T-helper 1 cell treated with Interleukin-12 subunit alpha and Interleukin-12 subunit beta and Interleukin-4 antibody, amounts not matched to agents 30 μg/mL and 1 μg/mL, for 36 hours (primary cell): ENCODE data around the gene AUP1.

ENCODE experiments used
- H3K27ac Mint-ChIP-seq: one replicate; pipeline ENCODE4 v1.8.0; 2021; ENCODE audit warnings: mild to moderate bottlenecking, mixed read lengths
- H3K27me3 Mint-ChIP-seq: one replicate; pipeline ENCODE4 v1.8.0; 2021; ENCODE audit warnings: low read depth, mixed read lengths
- H3K36me3 Mint-ChIP-seq: one replicate; pipeline ENCODE4 v1.8.0; 2021; ENCODE audit warnings: low read depth, mixed read lengths
- H3K4me1 Mint-ChIP-seq: one replicate; pipeline ENCODE4 v1.8.0; 2021; ENCODE audit warnings: low read depth, mixed read lengths
- H3K4me3 Mint-ChIP-seq: one replicate; pipeline ENCODE4 v1.8.0; 2021; ENCODE audit warnings: mild to moderate bottlenecking, moderate library complexity, mixed read lengths
- H3K9me3 Mint-ChIP-seq: one replicate; pipeline ENCODE4 v1.8.0; 2021; ENCODE audit warnings: mixed read lengths

The AUP1 gene

GRCh38 chr2:74503506-74504475 is 25.7 kb downstream of the AUP1 start:
- H3K4me3 Mint-ChIP-seq, result peak overlapping the region; percentile 80
- H3K27me3 Mint-ChIP-seq, result peaks cover 51% of the 10 kb centered on the region
- peaks cover 33% of the 10 kb centered on the region for H3K36me3 Mint-ChIP-seq
- H3K27ac Mint-ChIP-seq, result peak overlapping the region; percentile 50
- H3K4me1 Mint-ChIP-seq, result peaks cover 49% of the 10 kb centered on the region
- no peaks in the 10 kb centered on the region for H3K9me3 Mint-ChIP-seq

GRCh38 chr2:74502720-74503505 is 26.6 kb downstream of the AUP1 start:
- Mint-ChIP-seq H3K9me3 (no peaks in the 10 kb centered on the region), H3K4me1 (peaks cover 46% of the 10 kb centered on the region), H3K27ac (peak overlapping the region; percentile 31), H3K4me3 (peak overlapping the region; percentile 80), H3K27me3 (peaks cover 60% of the 10 kb centered on the region), H3K36me3 (peaks cover 31% of the 10 kb centered on the region)

- Mint-ChIP-seq H3K9me3 (no peaks in the 10 kb centered on the region), H3K4me1 (peaks cover 41% of the 10 kb centered on the region), H3K27me3 (peaks cover 62% of the 10 kb centered on the region), H3K27ac (peak overlapping the region; percentile 31), H3K36me3 (peaks cover 27% of the 10 kb centered on the region), H3K4me3 (peak overlapping the region; percentile 80)
Observed at GRCh38 chr2:74502147-74502719, 27.3 kb downstream of the AUP1 start.

- peaks cover 62% of the 10 kb centered on the region for H3K27me3 Mint-ChIP-seq
- peaks cover 36% of the 10 kb centered on the region for H3K4me1 Mint-ChIP-seq
- no peak overlapping the region for H3K27ac Mint-ChIP-seq
- peak overlapping the region; percentile 48 for H3K4me3 Mint-ChIP-seq
- H3K36me3 Mint-ChIP-seq, result peaks cover 23% of the 10 kb centered on the region
- no peaks in the 10 kb centered on the region for H3K9me3 Mint-ChIP-seq
Observed at GRCh38 chr2:74501335-74502071, 28.0 kb downstream of the AUP1 start.

- peaks cover 31% of the 10 kb centered on the region for H3K4me1 Mint-ChIP-seq
- H3K4me3 Mint-ChIP-seq, result no peak overlapping the region
- H3K27ac Mint-ChIP-seq, result no peak overlapping the region
- no peaks in the 10 kb centered on the region for H3K9me3 Mint-ChIP-seq
- peaks cover 24% of the 10 kb centered on the region for H3K36me3 Mint-ChIP-seq
- peaks cover 62% of the 10 kb centered on the region for H3K27me3 Mint-ChIP-seq
Observed at GRCh38 chr2:74500578-74500946, 28.9 kb downstream of the AUP1 start.

GRCh38 chr2:74499940-74500577 is 29.4 kb downstream of the AUP1 start:
- Mint-ChIP-seq H3K27ac (no peak overlapping the region), H3K27me3 (peaks cover 62% of the 10 kb centered on the region)

GRCh38 chr2:74499267-74499939 is 30.1 kb downstream of the AUP1 start, which contains the start of gene LBX2:
TSS of gene LBX2 (minus strand) at chr2:74499603. CDS start at chr2:74499537, 66 bp downstream.
- H3K9me3 Mint-ChIP-seq, result no peaks in the 10 kb centered on the region
- peaks cover 19% of the 10 kb centered on the region for H3K4me1 Mint-ChIP-seq
- peaks cover 59% of the 10 kb centered on the region for H3K27me3 Mint-ChIP-seq
- peaks cover 15% of the 10 kb centered on the region for H3K36me3 Mint-ChIP-seq
- H3K4me3 Mint-ChIP-seq, result peak within 1 kb of the TSS; percentile 87
- peak within 1 kb of the TSS; percentile 80 for H3K27ac Mint-ChIP-seq

More at GRCh38 chr2:74499940-74500577, 29.4 kb downstream of the AUP1 start:
- peak overlapping the region; percentile 25 for H3K4me3 Mint-ChIP-seq
- H3K9me3 Mint-ChIP-seq, result no peaks in the 10 kb centered on the region
- peaks cover 26% of the 10 kb centered on the region for H3K4me1 Mint-ChIP-seq
- peaks cover 20% of the 10 kb centered on the region for H3K36me3 Mint-ChIP-seq

- H3K36me3 Mint-ChIP-seq, result peaks cover 20% of the 10 kb centered on the region
- H3K4me3 Mint-ChIP-seq, result peak overlapping the region; percentile 87
- H3K4me1 Mint-ChIP-seq, result peaks cover 19% of the 10 kb centered on the region
- H3K9me3 Mint-ChIP-seq, result no peaks in the 10 kb centered on the region
- peak overlapping the region; percentile 80 for H3K27ac Mint-ChIP-seq
- H3K27me3 Mint-ChIP-seq, result peaks cover 58% of the 10 kb centered on the region
Observed at GRCh38 chr2:74498500-74499266, 30.8 kb downstream of the AUP1 start.

- Mint-ChIP-seq H3K27me3 (peaks cover 52% of the 10 kb centered on the region), H3K27ac (peak overlapping the region; percentile 79), H3K9me3 (no peaks in the 10 kb centered on the region), H3K4me1 (peaks cover 19% of the 10 kb centered on the region), H3K36me3 (peaks cover 27% of the 10 kb centered on the region), H3K4me3 (peak overlapping the region; percentile 87)
Observed at GRCh38 chr2:74497777-74498499, 31.6 kb downstream of the AUP1 start.

GRCh38 chr2:74496997-74497776 is 32.3 kb downstream of the AUP1 start:
- Mint-ChIP-seq H3K27ac (peak overlapping the region; percentile 26), H3K36me3 (peaks cover 30% of the 10 kb centered on the region), H3K27me3 (peaks cover 45% of the 10 kb centered on the region), H3K9me3 (no peaks in the 10 kb centered on the region), H3K4me1 (peaks cover 13% of the 10 kb centered on the region), H3K4me3 (peak overlapping the region; percentile 87)

GRCh38 chr2:74495440-74495839 is 34.1 kb downstream of the AUP1 start:
- peaks cover 15% of the 10 kb centered on the region for H3K4me1 Mint-ChIP-seq
- H3K36me3 Mint-ChIP-seq, result peaks cover 40% of the 10 kb centered on the region
- H3K27ac Mint-ChIP-seq, result no peak overlapping the region
- H3K27me3 Mint-ChIP-seq, result peaks cover 27% of the 10 kb centered on the region
- no peak overlapping the region for H3K4me3 Mint-ChIP-seq
- no peaks in the 10 kb centered on the region for H3K9me3 Mint-ChIP-seq
